H9 (cell line): Measurements from ENCODE around the gene EPHB2. TPM values are rescaled to one million over a fixed set of nuclear protein-coding genes. Genes with fewer than 3 reads are reported as not detected.

Experiments used
- DNase-seq: peaks from one replicate; pipeline ENCODE4 v3.0.0-alpha.2; 2017
- H2AFZ ChIP-seq: one replicate; pipeline ENCODE4 v1.6.1; 2013; ENCODE audit warnings: mild to moderate bottlenecking, low read length, control low read depth, moderate library complexity
- H2AK5ac ChIP-seq: 2 replicates; pipeline ENCODE4 v1.6.1; 2013; ENCODE audit warnings: low read length, control low read depth, mixed read lengths; ENCODE audit not compliant: insufficient read length
- H2BK120ac ChIP-seq: one replicate; pipeline ENCODE4 v1.6.1; 2013; ENCODE audit warnings: low read depth, mild to moderate bottlenecking, low read length, control low read depth, inconsistent platforms; ENCODE audit not compliant: poor library complexity, severe bottlenecking
- H2BK12ac ChIP-seq: 2 replicates; pipeline ENCODE4 v1.6.1; 2013; ENCODE audit warnings: low read length, control low read depth, mixed read lengths, low read depth; ENCODE audit not compliant: insufficient read length
- H2BK15ac ChIP-seq: 2 replicates; pipeline ENCODE4 v1.6.1; 2013; ENCODE audit warnings: low read depth, low read length, control low read depth
- H2BK20ac ChIP-seq: one replicate; pipeline ENCODE4 v1.6.1; 2013; ENCODE audit warnings: low read depth, mild to moderate bottlenecking, low read length, control low read depth, inconsistent platforms; ENCODE audit not compliant: poor library complexity, severe bottlenecking
- H2BK5ac ChIP-seq: 2 replicates; pipeline ENCODE4 v1.6.1; 2013; ENCODE audit warnings: low read length, control low read depth, mixed read lengths; ENCODE audit not compliant: insufficient read length
- H3K14ac ChIP-seq: 2 replicates; pipeline ENCODE4 v1.6.1; 2013; ENCODE audit warnings: low read length, control low read depth; ENCODE audit not compliant: insufficient read depth
- H3K18ac ChIP-seq: 2 replicates; pipeline ENCODE4 v1.6.1; 2013; ENCODE audit warnings: low read depth, mild to moderate bottlenecking, mixed read lengths, low read length, control low read depth; ENCODE audit not compliant: insufficient read length
- H3K23ac ChIP-seq: 2 replicates; pipeline ENCODE4 v1.6.1; 2013; ENCODE audit warnings: low read length, control low read depth, mixed read lengths, low read depth; ENCODE audit not compliant: insufficient read length
- H3K23me2 ChIP-seq: 2 replicates; pipeline ENCODE4 v1.6.1; 2013; ENCODE audit warnings: low read depth, mild to moderate bottlenecking, mixed read lengths, low read length, control low read depth; ENCODE audit not compliant: insufficient read length, poor library complexity, severe bottlenecking
- H3K27ac ChIP-seq: 2 replicates; pipeline ENCODE4 v1.5.1; 2013; ENCODE audit warnings: low read length, control low read depth, mixed read lengths, low read depth; ENCODE audit not compliant: insufficient read length
- H3K27me3 ChIP-seq: 2 replicates; pipeline ENCODE4 v1.6.1; 2013; ENCODE audit warnings: low read length, control low read depth, inconsistent platforms; ENCODE audit not compliant: insufficient read depth
- H3K4ac ChIP-seq: 2 replicates; pipeline ENCODE4 v1.6.1; 2013; ENCODE audit warnings: low read depth, mild to moderate bottlenecking, control low read depth, inconsistent platforms, low read length, moderate library complexity
- H3K4me1 ChIP-seq: 2 replicates; pipeline ENCODE4 v1.6.1; 2013; ENCODE audit warnings: low read length, control low read depth, inconsistent platforms; ENCODE audit not compliant: insufficient read depth
- H3K4me2 ChIP-seq: 2 replicates; pipeline ENCODE4 v1.6.1; 2013; ENCODE audit warnings: low read length, control low read depth, mixed read lengths; ENCODE audit not compliant: insufficient read length, insufficient read depth
- H3K56ac ChIP-seq: 2 replicates; pipeline ENCODE4 v1.6.1; 2013; ENCODE audit warnings: low read depth, mild to moderate bottlenecking, mixed read lengths, low read length, control low read depth; ENCODE audit not compliant: insufficient read length
- H3K79me1 ChIP-seq: 2 replicates; pipeline ENCODE4 v1.6.1; 2013; ENCODE audit warnings: low read depth, mild to moderate bottlenecking, moderate library complexity, low read length, control low read depth, inconsistent platforms; ENCODE audit not compliant: insufficient read depth, poor library complexity, severe bottlenecking
- H3K79me2 ChIP-seq: 2 replicates; pipeline ENCODE4 v1.6.1; 2013; ENCODE audit warnings: low read length, control low read depth, inconsistent platforms; ENCODE audit not compliant: insufficient read depth
- H3K9ac ChIP-seq: 2 replicates; pipeline ENCODE4 v1.6.1; 2013; ENCODE audit warnings: low read length, control low read depth, mixed read lengths; ENCODE audit not compliant: insufficient read length; ENCODE audit errors: extremely low read depth
- H3K9me3 ChIP-seq: one replicate; pipeline ENCODE4 v1.6.1; 2013; ENCODE audit warnings: low read depth, low read length, inconsistent platforms; ENCODE audit not compliant: control insufficient read depth
- H3T11ph ChIP-seq: one replicate; pipeline ENCODE4 v1.6.1; 2013; ENCODE audit warnings: mild to moderate bottlenecking, low read length, control low read depth, inconsistent platforms
- H4K20me1 ChIP-seq: one replicate; pipeline ENCODE4 v1.6.1; 2013; ENCODE audit not compliant: control insufficient read depth, insufficient read length, insufficient read depth
- H4K5ac ChIP-seq: 2 replicates; pipeline ENCODE4 v1.6.1; 2013; ENCODE audit warnings: low read depth, mild to moderate bottlenecking, mixed read lengths, low read length, control low read depth; ENCODE audit not compliant: insufficient read length
- H4K8ac ChIP-seq: replicated peaks from 2 replicates; pipeline ENCODE4 v1.6.1; 2013; ENCODE audit warnings: low read length, control low read depth, mixed read lengths, low read depth; ENCODE audit not compliant: insufficient read length
- H4K91ac ChIP-seq: 2 replicates; pipeline ENCODE4 v1.6.1; 2013; ENCODE audit warnings: low read depth, mild to moderate bottlenecking, moderate library complexity, mixed read lengths, low read length, control low read depth; ENCODE audit not compliant: insufficient read length
- H3K27ac Mint-ChIP-seq, 3 experiments: 2 replicates in 2 of 3; 3 replicates in 1 of 3; pipeline ENCODE4 v1.8.0; 2020 to 2021; ENCODE audit warnings: mixed read lengths in 3 of 3, mild to moderate bottlenecking in 1 of 3, moderate library complexity in 1 of 3
- H3K27me3 Mint-ChIP-seq: 2 replicates; pipeline ENCODE4 v1.8.0; 2021; ENCODE audit warnings: low read depth, mild to moderate bottlenecking, moderate library complexity, mixed read lengths
- H3K36me3 Mint-ChIP-seq, 3 experiments: 2 replicates in 2 of 3; 3 replicates in 1 of 3; pipeline ENCODE4 v1.8.0; 2020 to 2021; ENCODE audit warnings: low read depth in 3 of 3, mixed read lengths in 3 of 3; ENCODE audit not compliant: insufficient read depth in 1 of 3
- H3K4me1 Mint-ChIP-seq, 2 experiments: 2 replicates each; pipeline ENCODE4 v1.8.0; 2020; ENCODE audit warnings: mixed read lengths in 2 of 2
- H3K4me3 Mint-ChIP-seq, 2 experiments: 2 replicates in 1 of 2; 3 replicates in 1 of 2; pipeline ENCODE4 v1.8.0; 2020 to 2021; ENCODE audit warnings: mild to moderate bottlenecking in 2 of 2, mixed read lengths in 2 of 2, moderate library complexity in 1 of 2
- H3K9me3 Mint-ChIP-seq, 2 experiments: 2 replicates in 1 of 2; 3 replicates in 1 of 2; pipeline ENCODE4 v1.8.0; 2020; ENCODE audit warnings: mild to moderate bottlenecking in 2 of 2, mixed read lengths in 2 of 2, moderate library complexity in 1 of 2
- CTCF ChIP-seq: fragments of 200-600 bp; sonication (generic); conservative IDR thresholded peaks from 3 replicates; pipeline ENCODE4 v1.8.0; 2021; ENCODE audit warnings: antibody characterized with exemption, mild to moderate bottlenecking
- WGBS: extraction: QIAGEN DNeasy Blood & Tissue Kit; methylation state at CpG from one replicate; pipeline ENCODE4 v1.1.7; 2013; ENCODE audit warnings: missing lambda C conversion rate, low lambda C conversion rate, mixed read lengths; ENCODE audit not compliant: insufficient read length; ENCODE audit errors: extremely low coverage; 5-methylcytosine and 5-hydroxymethylcytosine counted together
- total RNA-seq: library from RNA; stranded (reverse); gene quantifications from 2 replicates; pipeline ENCODE4 v1.2.1, GENCODE V29; 2021

EPHB2 gene
- total RNA-seq, 1 experiment from 2014 or later, result 9.5 TPM

- H2BK12ac ChIP-seq, result no peak overlapping the region
- Mint-ChIP-seq H3K27me3 (peaks cover 1% of the 10 kb centered on the region; the same call in 1 of the 2 replicates), H3K36me3 (no peaks in the 10 kb centered on the region), H3K4me1 (peaks cover 10 to 29% of the 10 kb centered on the region in 2 experiments; a peak in 3 of 4 replicates), H3K4me3 (no peak overlapping the region), H3K9me3 (no peaks in the 10 kb centered on the region), H3K27ac (no peak overlapping the region; a peak in 2 of 7 replicates)
- no peak overlapping the region for H3K4me2 ChIP-seq
- H3K9me3 ChIP-seq, result no peaks in the 10 kb centered on the region
- no peak for TF ChIP-seq CTCF
- no peaks in the 10 kb centered on the region for H3K79me2 ChIP-seq
- H2BK5ac ChIP-seq, result no peak overlapping the region
- no peaks in the 10 kb centered on the region for H3K4me1 ChIP-seq
- H2BK120ac ChIP-seq, result no peak overlapping the region
- H3K23me2 ChIP-seq, result no peaks in the 10 kb centered on the region
- no peak overlapping the region for H3K9ac ChIP-seq
- no peak overlapping the region for H3K4ac ChIP-seq
- H3T11ph ChIP-seq, result no peak overlapping the region
- no peak overlapping the region for H4K5ac ChIP-seq
- H3K27me3 ChIP-seq, result no peaks in the 10 kb centered on the region
- no CpG with 5 or more reads among the region's 3 CpGs for WGBS
- H2BK15ac ChIP-seq, result no peak overlapping the region
- no peak for DNase-seq
- no peak overlapping the region for H2AFZ ChIP-seq
- no peaks in the 10 kb centered on the region for H3K79me1 ChIP-seq
- H3K18ac ChIP-seq, result no peak overlapping the region
- no peak overlapping the region for H4K91ac ChIP-seq
- no peak overlapping the region for H4K8ac ChIP-seq
- no peak overlapping the region for H3K56ac ChIP-seq
- H4K20me1 ChIP-seq, result no peaks in the 10 kb centered on the region
- H2BK20ac ChIP-seq, result no peak overlapping the region
- no peak overlapping the region for H2AK5ac ChIP-seq
- H3K27ac ChIP-seq, result no peak overlapping the region
- H3K23ac ChIP-seq, result no peak overlapping the region
- H3K14ac ChIP-seq, result no peak overlapping the region
Measured at GRCh38 chr1:22837332-22837731, 126.7 kb downstream of the EPHB2 start.
